HL-60 (cell line): ENCODE results near the gene SLC17A5.

Experiments
- DNase-seq, 2 experiments: peaks; one replicate each; pipeline ENCODE4 v3.0.0-alpha.2; 2010 to 2020; ENCODE audit warnings: low read depth in 1 of 2, low spot score in 1 of 2
- H3K27ac ChIP-seq: fragments of 250-450 bp; sonication (Bioruptor Pico); replicated peaks from 2 replicates; pipeline ENCODE4 v1.5.1; 2020; ENCODE audit warnings: mild to moderate bottlenecking, moderate library complexity
- H3K27me3 ChIP-seq: fragments of 250-450 bp; sonication (Bioruptor Pico); 2 replicates; pipeline ENCODE4 v1.5.1; 2021; ENCODE audit warnings: mild to moderate bottlenecking, moderate library complexity; ENCODE audit not compliant: insufficient read depth, poor library complexity, severe bottlenecking
- H3K4me3 ChIP-seq: replicated peaks from 2 replicates; pipeline ENCODE4 v1.5.1; 2011; ENCODE audit warnings: mild to moderate bottlenecking, control low read depth, low read length; ENCODE audit not compliant: insufficient read depth
- GABPA ChIP-seq: IDR thresholded peaks from 2 replicates; pipeline ENCODE4 v1.6.1; 2012; ENCODE audit warnings: low read depth
- POLR2AphosphoS5 ChIP-seq: IDR thresholded peaks from 2 replicates; pipeline ENCODE4 v1.6.1; 2012; ENCODE audit warnings: low read depth
- SPI1 ChIP-seq: IDR thresholded peaks from 2 replicates; pipeline ENCODE4 v1.6.1; 2012; ENCODE audit warnings: low read depth, mild to moderate bottlenecking, borderline replicate concordance
- TF ChIP-seq, protein P1 (sequence below): IDR thresholded peaks from 2 replicates; pipeline ENCODE4 v1.6.1; 2012; ENCODE audit warnings: low read depth; ENCODE audit not compliant: insufficient replicate concordance
- TF ChIP-seq, protein P2 (sequence below): IDR thresholded peaks from one replicate; pipeline ENCODE4 v1.5.1; 2011; ENCODE audit warnings: low read length, control low read depth, inconsistent platforms; ENCODE audit not compliant: insufficient read depth

The SLC17A5 gene

DNA sequence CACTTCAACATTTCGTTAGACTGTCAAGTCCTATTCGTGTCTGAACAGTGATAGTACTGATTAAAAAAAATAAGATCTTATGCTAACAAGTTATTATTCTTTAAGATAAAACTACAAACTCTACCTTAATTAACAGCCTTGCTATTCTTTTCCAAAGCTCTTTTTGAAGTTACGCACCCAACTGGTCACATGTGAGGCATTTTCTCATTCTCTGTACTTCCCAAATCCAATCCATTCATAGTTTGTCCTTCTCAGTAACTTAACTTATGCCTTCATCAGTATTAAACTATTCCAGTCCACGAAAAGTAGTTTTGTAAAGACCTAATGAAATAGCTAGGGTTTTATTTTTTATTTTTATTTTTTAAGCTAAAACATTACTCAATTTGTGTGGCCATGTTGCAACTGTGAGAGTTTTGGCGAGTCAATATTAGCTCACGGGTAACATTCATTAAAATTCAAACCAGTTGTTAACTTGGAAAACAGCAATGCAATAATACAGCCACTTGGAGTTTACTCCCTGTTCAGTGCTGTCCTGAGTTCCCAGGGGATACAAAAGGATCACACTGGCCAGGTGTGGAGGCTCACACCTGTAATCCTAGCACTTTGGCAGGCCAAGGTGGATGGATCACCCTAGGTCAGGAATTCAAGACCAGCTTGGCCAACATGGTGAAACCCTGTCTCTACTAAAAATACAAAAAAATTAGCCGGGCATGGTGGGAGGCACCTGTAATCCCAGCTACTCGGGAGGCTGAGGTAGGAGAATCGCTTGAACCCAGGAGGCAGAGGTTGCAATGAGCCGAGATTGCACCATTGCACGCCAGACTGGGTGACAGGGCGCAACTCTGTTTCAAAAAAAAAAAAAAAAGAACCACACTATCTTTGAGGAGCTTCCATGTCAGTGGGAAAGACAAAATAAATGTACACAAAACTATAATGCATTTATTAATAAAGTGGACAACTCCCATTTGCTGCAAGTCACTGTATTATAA is 105.0 kb downstream of the SLC17A5 start:
- DNase-seq: no peak
- no peaks in the 10 kb centered on the region for H3K27me3 ChIP-seq

DNA sequence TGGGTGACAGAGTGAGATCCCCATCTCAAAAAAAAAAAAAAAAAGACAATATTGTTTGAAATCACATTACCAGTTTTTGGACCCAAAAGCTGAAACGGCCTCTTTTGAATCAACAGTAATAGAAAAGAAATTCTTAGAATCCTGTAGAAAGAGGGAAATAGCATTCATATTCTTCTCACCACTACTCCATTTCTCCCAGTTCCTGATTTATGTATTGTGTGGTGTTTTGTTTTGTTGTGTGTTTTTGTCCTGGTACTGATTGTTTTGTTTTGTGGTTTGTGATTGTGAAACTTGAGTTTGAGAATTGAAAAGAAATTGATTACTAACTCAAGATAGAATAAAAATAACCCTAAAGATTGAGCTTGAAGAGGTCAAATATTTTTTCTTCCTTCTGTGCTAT is 106.8 kb downstream of the SLC17A5 start:
- no peak overlapping the region for H3K4me3 ChIP-seq
- no peak overlapping the region for H3K27ac ChIP-seq
- TF ChIP-seq, protein P1, sequence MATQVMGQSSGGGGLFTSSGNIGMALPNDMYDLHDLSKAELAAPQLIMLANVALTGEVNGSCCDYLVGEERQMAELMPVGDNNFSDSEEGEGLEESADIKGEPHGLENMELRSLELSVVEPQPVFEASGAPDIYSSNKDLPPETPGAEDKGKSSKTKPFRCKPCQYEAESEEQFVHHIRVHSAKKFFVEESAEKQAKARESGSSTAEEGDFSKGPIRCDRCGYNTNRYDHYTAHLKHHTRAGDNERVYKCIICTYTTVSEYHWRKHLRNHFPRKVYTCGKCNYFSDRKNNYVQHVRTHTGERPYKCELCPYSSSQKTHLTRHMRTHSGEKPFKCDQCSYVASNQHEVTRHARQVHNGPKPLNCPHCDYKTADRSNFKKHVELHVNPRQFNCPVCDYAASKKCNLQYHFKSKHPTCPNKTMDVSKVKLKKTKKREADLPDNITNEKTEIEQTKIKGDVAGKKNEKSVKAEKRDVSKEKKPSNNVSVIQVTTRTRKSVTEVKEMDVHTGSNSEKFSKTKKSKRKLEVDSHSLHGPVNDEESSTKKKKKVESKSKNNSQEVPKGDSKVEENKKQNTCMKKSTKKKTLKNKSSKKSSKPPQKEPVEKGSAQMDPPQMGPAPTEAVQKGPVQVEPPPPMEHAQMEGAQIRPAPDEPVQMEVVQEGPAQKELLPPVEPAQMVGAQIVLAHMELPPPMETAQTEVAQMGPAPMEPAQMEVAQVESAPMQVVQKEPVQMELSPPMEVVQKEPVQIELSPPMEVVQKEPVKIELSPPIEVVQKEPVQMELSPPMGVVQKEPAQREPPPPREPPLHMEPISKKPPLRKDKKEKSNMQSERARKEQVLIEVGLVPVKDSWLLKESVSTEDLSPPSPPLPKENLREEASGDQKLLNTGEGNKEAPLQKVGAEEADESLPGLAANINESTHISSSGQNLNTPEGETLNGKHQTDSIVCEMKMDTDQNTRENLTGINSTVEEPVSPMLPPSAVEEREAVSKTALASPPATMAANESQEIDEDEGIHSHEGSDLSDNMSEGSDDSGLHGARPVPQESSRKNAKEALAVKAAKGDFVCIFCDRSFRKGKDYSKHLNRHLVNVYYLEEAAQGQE: no peak
- TF ChIP-seq GABPA: no peak
- no peak for TF ChIP-seq SPI1
- TF ChIP-seq, protein P2, sequence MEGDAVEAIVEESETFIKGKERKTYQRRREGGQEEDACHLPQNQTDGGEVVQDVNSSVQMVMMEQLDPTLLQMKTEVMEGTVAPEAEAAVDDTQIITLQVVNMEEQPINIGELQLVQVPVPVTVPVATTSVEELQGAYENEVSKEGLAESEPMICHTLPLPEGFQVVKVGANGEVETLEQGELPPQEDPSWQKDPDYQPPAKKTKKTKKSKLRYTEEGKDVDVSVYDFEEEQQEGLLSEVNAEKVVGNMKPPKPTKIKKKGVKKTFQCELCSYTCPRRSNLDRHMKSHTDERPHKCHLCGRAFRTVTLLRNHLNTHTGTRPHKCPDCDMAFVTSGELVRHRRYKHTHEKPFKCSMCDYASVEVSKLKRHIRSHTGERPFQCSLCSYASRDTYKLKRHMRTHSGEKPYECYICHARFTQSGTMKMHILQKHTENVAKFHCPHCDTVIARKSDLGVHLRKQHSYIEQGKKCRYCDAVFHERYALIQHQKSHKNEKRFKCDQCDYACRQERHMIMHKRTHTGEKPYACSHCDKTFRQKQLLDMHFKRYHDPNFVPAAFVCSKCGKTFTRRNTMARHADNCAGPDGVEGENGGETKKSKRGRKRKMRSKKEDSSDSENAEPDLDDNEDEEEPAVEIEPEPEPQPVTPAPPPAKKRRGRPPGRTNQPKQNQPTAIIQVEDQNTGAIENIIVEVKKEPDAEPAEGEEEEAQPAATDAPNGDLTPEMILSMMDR: no peak
- TF ChIP-seq POLR2AphosphoS5: no peak
- no peaks in the 10 kb centered on the region for H3K27me3 ChIP-seq
- no peak for DNase-seq

More for the DNA sequence above, 105.0 kb downstream of the SLC17A5 start:
- Histone ChIP-seq H3K4me3 (no peak overlapping the region), H3K27ac (no peak overlapping the region)
- TF ChIP-seq, protein P1: no peak
- TF ChIP-seq SPI1: no peak
- TF ChIP-seq, protein P2: no peak
- TF ChIP-seq POLR2AphosphoS5: no peak
- TF ChIP-seq GABPA: no peak
